ENCODE data around the gene LRIT3.

Gene LRIT3

GRCh38 chr4:109910256-109910655 lies 62.3 kb downstream of the LRIT3 start:
- DNase-seq (ENCODE audit: extremely low spot score), result no peak
- ChIA-PET POLR2A (no interaction called here), CTCF (no interaction called here)
- TF ChIP-seq HDGF (IDR thresholded peaks at IDR 0.05; ENCODE audit: borderline replicate concordance) (no peak), CTBP1 (IDR thresholded peaks at IDR 0.05; ENCODE audit: borderline replicate concordance) (no peak), SP1 (IDR thresholded peaks at IDR 0.05) (no peak)

GRCh38 chr4:109912706-109913595 lies 65.0 kb downstream of the LRIT3 start, which contains the start of gene EGF:
TSS of gene EGF (plus strand) at chr4:109912883. CDS start at chr4:109913336, 453 bp downstream.
- POLR2A ChIA-PET, result no interaction called here
- TF ChIP-seq ARNT (IDR thresholded peaks at IDR 0.05), result no peak
- TF ChIP-seq L3MBTL2 (conservative IDR thresholded peaks at IDR 0.05), result no peak
- TF ChIP-seq SUZ12 (IDR thresholded peaks at IDR 0.05), result no peak
- no peak for TF ChIP-seq SP1 (IDR thresholded peaks at IDR 0.05)
- TF ChIP-seq FOXK2 (IDR thresholded peaks at IDR 0.05), result no peak
- no peak for TF ChIP-seq PKNOX1 (IDR thresholded peaks at IDR 0.05)
- no peak for TF ChIP-seq NFRKB (IDR thresholded peaks at IDR 0.05)
- TF ChIP-seq TARDBP (IDR thresholded peaks at IDR 0.05), result no peak
- no peak for TF ChIP-seq HDGF (IDR thresholded peaks at IDR 0.05; ENCODE audit: borderline replicate concordance)
- no peak for TF ChIP-seq LEF1 (IDR thresholded peaks at IDR 0.05; ENCODE audit: borderline replicate concordance)
- no peak for TF ChIP-seq FOXM1 (IDR thresholded peaks at IDR 0.05; ENCODE audit: borderline replicate concordance)
- no peak for TF ChIP-seq ELF4 (IDR thresholded peaks at IDR 0.05)
- no peak for TF ChIP-seq FOXA1 (IDR thresholded peaks at IDR 0.05)
- TF ChIP-seq ZNF384 (IDR thresholded peaks at IDR 0.05), result no peak
- no peak for TF ChIP-seq CTBP1 (IDR thresholded peaks at IDR 0.05; ENCODE audit: borderline replicate concordance)
- CTCF ChIA-PET, result no interaction called here
- DNase-seq (ENCODE audit: extremely low spot score), result no peak

GRCh38 chr4:109913596-109914241 lies 65.8 kb downstream of the LRIT3 start:
- DNase-seq (ENCODE audit: extremely low spot score), result no peak
- ChIA-PET POLR2A (no interaction called here), CTCF (interaction anchor here (0.6 kb wide), 1 partner anchor 267 kb away, joined by 3 read pairs; no protein-coding TSS in a partner anchor)
- TF ChIP-seq L3MBTL2 (conservative IDR thresholded peaks at IDR 0.05), result no peak

- ChIA-PET POLR2A (no interaction called here), CTCF (interaction anchor here (0.6 kb wide), 1 partner anchor 268 kb away, joined by 3 read pairs; no protein-coding TSS in a partner anchor)
- no peak for DNase-seq (ENCODE audit: extremely low spot score)
- TF ChIP-seq FOXK2 (IDR thresholded peaks at IDR 0.05) (no peak), SP1 (IDR thresholded peaks at IDR 0.05) (no peak), L3MBTL2 (conservative IDR thresholded peaks at IDR 0.05) (no peak), ELF4 (IDR thresholded peaks at IDR 0.05) (no peak)
Observed at GRCh38 chr4:109914322-109914721, 66.4 kb downstream of the LRIT3 start.

- POLR2A ChIA-PET, result no interaction called here
- no peak for DNase-seq (ENCODE audit: extremely low spot score)
- CTCF ChIA-PET, result no interaction called here
- TF ChIP-seq FOXK2 (IDR thresholded peaks at IDR 0.05), result no peak
Observed at GRCh38 chr4:109915385-109916026, 67.6 kb downstream of the LRIT3 start.

GRCh38 chr4:109916027-109916409 lies 68.1 kb downstream of the LRIT3 start:
- no peak for TF ChIP-seq FOXM1 (IDR thresholded peaks at IDR 0.05; ENCODE audit: borderline replicate concordance)
- no peak for TF ChIP-seq FOXK2 (IDR thresholded peaks at IDR 0.05)
- TF ChIP-seq TARDBP (IDR thresholded peaks at IDR 0.05), result no peak
- no peak for TF ChIP-seq SP1 (IDR thresholded peaks at IDR 0.05)
- TF ChIP-seq SUZ12 (IDR thresholded peaks at IDR 0.05), result no peak
- no peak for TF ChIP-seq BHLHE40 (IDR thresholded peaks at IDR 0.05; ENCODE audit: borderline replicate concordance)
- no peak for TF ChIP-seq ELF4 (IDR thresholded peaks at IDR 0.05)
- TF ChIP-seq L3MBTL2 (conservative IDR thresholded peaks at IDR 0.05), result no peak
- TF ChIP-seq ZNF384 (IDR thresholded peaks at IDR 0.05), result no peak
- TF ChIP-seq ARNT (IDR thresholded peaks at IDR 0.05), result no peak
- TF ChIP-seq HDGF (IDR thresholded peaks at IDR 0.05; ENCODE audit: borderline replicate concordance), result no peak
- no peak for TF ChIP-seq PKNOX1 (IDR thresholded peaks at IDR 0.05)
- no peak for TF ChIP-seq LEF1 (IDR thresholded peaks at IDR 0.05; ENCODE audit: borderline replicate concordance)
- no peak for TF ChIP-seq FOXA1 (IDR thresholded peaks at IDR 0.05)
- no peak for DNase-seq (ENCODE audit: extremely low spot score)
- ChIA-PET POLR2A (no interaction called here), CTCF (no interaction called here)

- TF ChIP-seq FOXM1 (IDR thresholded peaks at IDR 0.05; ENCODE audit: borderline replicate concordance), result no peak
- no peak for TF ChIP-seq ZNF384 (IDR thresholded peaks at IDR 0.05)
- TF ChIP-seq PKNOX1 (IDR thresholded peaks at IDR 0.05), result peak; percentile 53
- ChIA-PET CTCF (no interaction called here), POLR2A (no interaction called here)
- no peak for DNase-seq (ENCODE audit: extremely low spot score)
Observed at GRCh38 chr4:109921384-109921808, 73.5 kb downstream of the LRIT3 start.
